Lower leg skin (tissue), 4 donors: ENCODE measurements around the gene SPATS1. TPM values are rescaled to one million over a fixed set of nuclear protein-coding genes. Genes with fewer than 3 reads are reported as not detected.

Experiments used
- DNase-seq, 2 donors: peaks; one replicate each; pipeline ENCODE4 v3.0.0-alpha.2; 2019; ENCODE audit warnings: low spot score in 2 of 2
- H3K4me3 ChIP-seq: fragments of 200-600 bp; sonication (generic); 2 replicates; pipeline ENCODE4 v1.5.1; 2017; ENCODE audit warnings: mild to moderate bottlenecking, low read depth; ENCODE audit not compliant: poor library complexity, severe bottlenecking
- POLR2A ChIP-seq, 2 donors: fragments of 450-650 bp; IDR thresholded peaks; one replicate each; pipeline ENCODE4 v1.6.1; 2016 to 2017; ENCODE audit warnings: antibody characterized with exemption in 2 of 2, mild to moderate bottlenecking in 1 of 2, moderate library complexity in 1 of 2
- WGBS, 2 donors: methylation state at CpG; one replicate each; pipeline ENCODE4 v1.1.5; 2018; 5-methylcytosine and 5-hydroxymethylcytosine counted together
- intact Hi-C: fragments of 100-400 bp; cut with DNase I; formaldehyde crosslinking; loops from one replicate; pipeline ENCODE4 v1.15.0; 2023; ENCODE audit warnings: low total_unique reads
- total RNA-seq, 4 donors: library from RNA; depleted of rRNA; stranded (reverse); fragments of >200 nt; gene quantifications; one replicate each; pipeline ENCODE4 v1.1.0, GENCODE V29; 2016
- TF ChIP-seq, protein P1 (sequence below), 3 donors: fragments of 450-650 bp; IDR thresholded peaks; one replicate each; pipeline ENCODE4 v1.5.1; 2016; ENCODE audit warnings: antibody characterized with exemption in 3 of 3, mild to moderate bottlenecking in 3 of 3, moderate library complexity in 2 of 3

The SPATS1 gene
- total RNA-seq, 4 donors from 2014 or later = 0.23 TPM; not detected in 3

DNA sequence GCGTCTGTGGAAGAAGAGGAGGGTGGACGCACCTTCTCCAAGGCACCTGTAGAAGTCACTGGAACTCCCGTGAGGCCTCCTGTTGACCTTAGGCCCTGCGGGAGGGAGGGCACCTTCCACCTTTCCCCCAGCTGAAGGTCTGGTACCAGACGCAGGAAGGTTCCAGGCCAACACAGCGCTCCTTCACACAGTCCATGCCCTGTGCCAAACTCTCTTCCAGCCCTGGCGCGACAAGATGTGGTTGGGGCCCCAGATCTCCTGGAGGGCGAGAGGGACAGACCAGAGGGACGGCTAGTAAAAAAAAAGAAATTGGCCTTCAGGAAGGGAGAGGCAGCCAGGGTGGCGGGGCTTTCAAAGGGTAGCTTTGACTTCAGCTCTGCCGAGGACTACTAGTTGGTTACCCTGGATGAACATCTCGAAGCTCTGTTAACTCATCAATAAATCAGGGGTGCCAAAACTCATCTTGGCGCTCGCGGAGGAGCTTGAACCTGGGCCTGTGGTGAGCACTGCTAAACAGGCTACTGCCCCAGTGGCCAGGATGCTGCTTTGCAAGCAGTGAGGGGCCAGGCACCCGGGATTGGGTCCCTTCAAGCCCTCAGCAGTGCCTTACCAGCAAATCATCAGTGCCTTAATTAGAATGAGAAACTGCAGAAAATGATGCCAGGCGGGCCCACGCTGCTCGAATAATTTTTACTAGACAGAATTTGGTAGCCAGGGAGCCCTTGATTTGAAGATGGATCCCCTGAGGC is 44.2 kb upstream of the SPATS1 start:
- intact Hi-C loops = no loop called here
- 28 to 35% methylated on average over 20 of the region's 20 CpGs for WGBS, 2 donors
- TF ChIP-seq POLR2A (IDR thresholded peaks at IDR 0.05) = no peak
- DNase-seq = no peak
- no peak overlapping the region for H3K4me3 ChIP-seq

DNA sequence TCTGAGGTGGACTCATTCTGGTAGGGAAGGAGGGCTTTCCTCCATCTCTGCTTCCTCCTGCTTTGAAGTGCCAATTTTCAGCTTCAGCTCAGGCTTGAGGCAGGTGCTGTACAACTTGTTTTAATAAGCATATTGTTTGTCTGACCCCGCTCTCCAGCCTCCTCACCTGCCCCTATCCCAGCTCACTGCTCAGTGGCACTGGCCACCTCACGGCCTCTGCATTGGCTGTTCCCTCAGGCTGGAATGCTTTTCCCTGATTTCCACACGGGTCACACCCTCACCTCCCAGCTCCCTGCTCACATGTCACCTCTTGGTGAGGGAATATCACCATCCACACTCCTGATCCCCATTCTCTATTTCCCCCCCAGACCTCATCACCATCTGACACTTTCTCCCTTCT is 43.6 kb upstream of the SPATS1 start:
- TF ChIP-seq, protein P1, sequence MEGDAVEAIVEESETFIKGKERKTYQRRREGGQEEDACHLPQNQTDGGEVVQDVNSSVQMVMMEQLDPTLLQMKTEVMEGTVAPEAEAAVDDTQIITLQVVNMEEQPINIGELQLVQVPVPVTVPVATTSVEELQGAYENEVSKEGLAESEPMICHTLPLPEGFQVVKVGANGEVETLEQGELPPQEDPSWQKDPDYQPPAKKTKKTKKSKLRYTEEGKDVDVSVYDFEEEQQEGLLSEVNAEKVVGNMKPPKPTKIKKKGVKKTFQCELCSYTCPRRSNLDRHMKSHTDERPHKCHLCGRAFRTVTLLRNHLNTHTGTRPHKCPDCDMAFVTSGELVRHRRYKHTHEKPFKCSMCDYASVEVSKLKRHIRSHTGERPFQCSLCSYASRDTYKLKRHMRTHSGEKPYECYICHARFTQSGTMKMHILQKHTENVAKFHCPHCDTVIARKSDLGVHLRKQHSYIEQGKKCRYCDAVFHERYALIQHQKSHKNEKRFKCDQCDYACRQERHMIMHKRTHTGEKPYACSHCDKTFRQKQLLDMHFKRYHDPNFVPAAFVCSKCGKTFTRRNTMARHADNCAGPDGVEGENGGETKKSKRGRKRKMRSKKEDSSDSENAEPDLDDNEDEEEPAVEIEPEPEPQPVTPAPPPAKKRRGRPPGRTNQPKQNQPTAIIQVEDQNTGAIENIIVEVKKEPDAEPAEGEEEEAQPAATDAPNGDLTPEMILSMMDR (IDR thresholded peaks at IDR 0.05) = no peak
- no peak for TF ChIP-seq POLR2A (IDR thresholded peaks at IDR 0.05)
- DNase-seq = no peak
- WGBS, 2 donors = 73 to 87% methylated on average over 3 of the region's 3 CpGs
- no peak overlapping the region for H3K4me3 ChIP-seq
- intact Hi-C loops = no loop called here

DNA sequence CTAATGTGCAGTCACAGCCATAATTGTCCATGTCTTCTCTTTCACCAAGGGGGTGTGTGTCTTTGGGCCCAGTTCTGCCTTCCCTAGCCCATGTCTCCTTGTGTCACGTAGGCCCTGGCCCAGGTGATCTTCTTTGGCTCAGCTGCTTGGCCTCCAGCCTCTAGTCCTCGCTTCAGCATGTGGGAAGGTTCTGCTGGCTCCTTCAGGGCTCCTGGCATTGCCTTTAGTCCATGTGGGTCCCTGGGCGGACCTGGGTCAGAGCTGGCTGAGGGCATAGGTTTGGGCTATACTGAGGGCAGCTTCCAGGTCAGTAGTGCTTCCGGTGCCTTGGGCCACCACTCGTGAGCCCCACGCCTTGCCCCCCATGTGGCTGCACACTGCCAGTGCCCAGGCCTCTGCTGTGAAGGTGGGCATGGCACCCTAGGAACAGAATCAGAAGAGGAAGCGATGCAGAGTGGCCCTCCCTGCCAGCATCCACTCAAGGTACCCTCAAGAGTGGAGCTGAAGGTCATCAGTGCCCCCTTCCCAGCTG is 42.1 kb upstream of the SPATS1 start:
- TF ChIP-seq, protein P1 (IDR thresholded peaks at IDR 0.05) = no peak
- no peak for TF ChIP-seq POLR2A (IDR thresholded peaks at IDR 0.05)
- intact Hi-C loops = no loop called here
- WGBS, 2 donors = 81 to 84% methylated on average over 7 of the region's 7 CpGs
- no peak for DNase-seq
- no peak overlapping the region for H3K4me3 ChIP-seq

DNA sequence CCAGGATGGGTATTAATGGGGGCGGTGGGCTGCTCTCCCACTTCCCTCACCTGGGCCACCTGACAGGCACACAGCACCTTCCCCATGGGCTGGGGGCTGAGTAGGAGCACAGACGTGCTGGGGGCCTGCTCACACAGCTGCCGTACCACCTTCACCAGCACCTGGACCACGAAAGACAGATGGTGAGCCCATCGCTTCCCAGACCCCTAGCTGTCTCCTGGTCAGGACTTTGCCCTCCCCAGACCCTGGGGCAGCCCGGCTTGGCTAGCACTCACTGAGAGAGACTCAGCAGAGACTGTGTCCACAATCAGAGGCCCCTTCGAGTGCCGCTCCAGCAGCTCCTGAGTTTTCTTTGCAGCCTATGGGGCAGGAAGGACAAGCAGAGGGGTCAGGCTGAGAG is 41.3 kb upstream of the SPATS1 start:
- DNase-seq = no peak
- WGBS, 2 donors = 92 to 97% methylated on average over 5 to 8 of the region's 8 CpGs
- intact Hi-C loops = no loop called here
- H3K4me3 ChIP-seq = no peak overlapping the region
- TF ChIP-seq POLR2A (IDR thresholded peaks at IDR 0.05) = no peak
- TF ChIP-seq, protein P1 (IDR thresholded peaks at IDR 0.05) = no peak

DNA sequence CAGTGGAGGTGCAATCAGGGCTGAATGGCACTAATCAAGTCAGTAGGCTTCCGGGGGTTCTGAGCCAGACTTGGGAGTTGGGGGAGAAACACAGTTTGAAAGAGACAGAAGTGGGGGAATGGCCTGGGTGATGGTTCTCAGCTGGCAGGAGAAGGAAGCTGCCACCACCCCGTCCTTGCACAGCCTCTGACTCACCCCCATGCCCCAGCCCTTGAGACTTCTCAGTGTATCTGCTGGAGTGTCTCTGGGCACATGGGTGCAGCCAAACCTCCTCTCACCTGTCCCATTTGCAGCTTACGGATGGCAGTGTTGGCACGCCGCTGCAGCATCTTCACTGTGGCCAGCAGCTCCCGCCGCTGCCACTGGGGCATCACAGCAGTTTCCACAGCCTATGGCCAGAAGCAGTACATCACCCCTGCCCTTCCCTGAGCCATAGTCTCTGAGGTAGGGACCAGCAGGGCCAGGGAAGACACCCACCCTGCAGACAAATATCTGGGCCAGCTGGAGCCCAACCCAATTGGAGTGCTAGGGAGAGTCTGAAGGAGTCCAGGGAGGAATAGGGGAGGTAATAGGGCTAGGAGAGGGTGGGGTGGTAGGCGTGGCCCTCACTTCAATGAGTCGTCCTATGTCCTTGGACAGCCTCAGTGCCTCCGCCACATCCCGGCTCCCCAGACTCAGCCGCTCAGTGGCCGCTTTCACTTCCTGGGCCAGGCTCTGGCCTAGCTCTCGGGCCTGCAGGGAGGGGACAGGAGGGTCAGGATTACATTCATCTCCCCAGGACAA is 40.5 kb upstream of the SPATS1 start:
- DNase-seq = no peak
- H3K4me3 ChIP-seq = no peak overlapping the region
- WGBS, 2 donors = 88% methylated on average over 14 of the region's 14 CpGs
- TF ChIP-seq POLR2A (IDR thresholded peaks at IDR 0.05) = no peak
- TF ChIP-seq, protein P1 (IDR thresholded peaks at IDR 0.05) = no peak
- intact Hi-C loops = no loop called here

DNA sequence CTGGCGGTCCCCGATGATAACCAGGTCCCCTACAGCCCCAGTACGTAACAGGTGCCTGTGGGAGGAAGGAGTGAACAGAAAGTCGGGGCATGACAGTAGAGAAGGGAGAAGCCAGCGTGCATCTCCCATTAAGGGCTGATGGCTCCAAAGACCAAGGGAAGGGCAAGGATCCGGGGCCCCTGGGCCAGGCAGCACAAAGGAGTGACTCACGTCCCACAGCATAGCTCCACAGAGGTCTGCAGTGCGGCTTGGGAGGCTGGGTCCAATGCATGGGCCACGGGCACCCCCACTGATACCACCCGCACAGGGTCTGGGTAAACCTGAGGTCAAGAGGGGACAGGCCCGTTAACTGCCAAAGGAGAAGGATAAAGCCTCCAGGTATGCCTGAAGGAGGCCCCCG is 39.6 kb upstream of the SPATS1 start:
- no peak overlapping the region for H3K4me3 ChIP-seq
- intact Hi-C loops = no loop called here
- WGBS, 2 donors = 88 to 97% methylated on average over 10 to 12 of the region's 12 CpGs
- no peak for DNase-seq
- no peak for TF ChIP-seq POLR2A (IDR thresholded peaks at IDR 0.05)
- TF ChIP-seq, protein P1 (IDR thresholded peaks at IDR 0.05) = no peak
